GM15510 (cell line): ENCODE measurements around the gene TIPRL.

Experiments
- POLR2A ChIP-seq: IDR thresholded peaks from 3 replicates; pipeline ENCODE4 v1.6.1; 2011; ENCODE audit warnings: borderline replicate concordance; ENCODE audit not compliant: insufficient read length; ENCODE audit errors: extremely low read depth

Gene TIPRL

GRCh38 chr1:168223261-168223660 lies 44.5 kb downstream of the TIPRL start:
- no peak for TF ChIP-seq POLR2A

- no peak for TF ChIP-seq POLR2A
These were observed 45.1 kb downstream of the TIPRL start for GRCh38 chr1:168223681-168224540.

GRCh38 chr1:168224991-168225390 lies 46.2 kb downstream of the TIPRL start:
- TF ChIP-seq POLR2A: no peak

GRCh38 chr1:168225476-168226190 lies 46.9 kb downstream of the TIPRL start, which contains the start of gene SFT2D2:
TSS of gene SFT2D2 (plus strand) at chr1:168226004. CDS start at chr1:168226080, 76 bp downstream.
- TF ChIP-seq POLR2A: peak; percentile 85

DNA sequence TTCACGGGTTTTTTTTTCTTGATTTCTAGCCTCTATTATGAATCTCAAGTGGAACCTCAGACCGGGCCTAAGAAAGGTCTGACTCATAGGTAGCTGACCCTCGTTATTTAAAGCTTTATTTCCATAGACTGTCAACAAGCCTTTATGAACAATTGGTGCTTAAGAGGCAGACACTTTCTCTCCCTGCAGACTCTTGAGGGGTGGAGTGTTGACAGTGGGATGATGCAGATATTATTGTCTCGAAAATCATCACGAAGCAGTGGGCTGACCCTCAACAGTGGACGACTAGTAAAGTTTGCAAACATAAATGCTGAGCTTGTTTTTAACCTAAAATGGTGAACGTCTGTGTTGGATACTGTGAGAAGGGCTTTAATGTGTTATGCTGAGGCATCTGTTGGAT lies 48.9 kb downstream of the TIPRL start:
- no peak for TF ChIP-seq POLR2A

GRCh38 chr1:168229893-168230292 lies 51.1 kb downstream of the TIPRL start:
- TF ChIP-seq POLR2A: no peak

DNA sequence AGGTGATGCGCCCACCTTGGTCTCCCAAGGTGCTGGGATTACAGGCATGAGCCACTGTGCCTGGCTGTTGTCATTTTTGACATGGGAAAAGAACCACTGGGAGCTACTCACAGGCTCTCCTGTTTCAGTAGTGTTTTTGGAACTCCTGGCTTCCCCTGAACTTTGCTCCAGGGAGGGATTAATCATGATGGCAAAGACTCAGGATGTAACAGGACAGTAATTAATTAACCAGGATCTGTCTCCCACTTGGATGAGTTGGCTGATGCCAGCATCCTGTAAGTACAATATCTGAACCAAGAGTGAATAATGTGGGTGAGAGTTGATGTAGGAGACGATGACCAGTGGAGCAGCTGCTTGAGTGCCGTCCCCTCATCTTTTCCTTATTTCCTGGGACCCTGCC lies 51.9 kb downstream of the TIPRL start:
- TF ChIP-seq POLR2A: no peak

DNA sequence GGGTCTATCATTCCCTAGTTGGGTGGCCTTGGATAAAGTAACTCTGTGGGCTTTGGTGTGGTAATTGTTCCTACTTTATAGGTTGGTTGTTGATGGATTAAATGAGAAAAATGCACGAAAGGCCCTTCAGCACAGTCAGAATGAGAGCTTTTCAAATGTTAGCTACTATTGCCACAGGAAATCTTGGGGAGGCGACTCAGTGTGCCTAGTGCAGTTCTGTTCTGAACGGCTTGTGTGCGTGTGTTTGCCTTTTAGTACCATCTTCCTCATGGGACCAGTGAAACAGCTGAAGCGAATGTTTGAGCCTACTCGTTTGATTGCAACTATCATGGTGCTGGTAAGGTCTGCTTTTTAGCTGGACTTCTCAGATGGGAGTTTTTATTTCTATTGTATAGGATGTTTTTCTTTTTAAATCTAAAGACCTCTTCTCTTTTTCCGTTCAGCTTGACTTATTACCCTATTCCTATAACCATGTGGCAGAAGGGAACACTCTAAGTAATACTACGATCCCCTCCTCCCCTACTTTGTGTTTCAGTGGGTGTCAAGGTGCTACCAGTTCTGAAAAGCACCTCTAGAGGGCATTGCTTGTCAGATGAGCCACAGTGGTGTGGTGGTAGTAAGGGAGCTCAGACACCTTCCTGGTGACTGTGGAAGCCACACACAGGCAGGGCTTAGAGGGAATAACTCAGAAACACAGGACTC lies 56.2 kb downstream of the TIPRL start:
- no peak for TF ChIP-seq POLR2A

- no peak for TF ChIP-seq POLR2A
These were observed 56.8 kb downstream of the TIPRL start for GRCh38 chr1:168235548-168235885.

- no peak for TF ChIP-seq POLR2A
These were observed 57.2 kb downstream of the TIPRL start for GRCh38 chr1:168235937-168236336.

GRCh38 chr1:168236836-168237611 lies 58.3 kb downstream of the TIPRL start:
- TF ChIP-seq POLR2A: no peak

GRCh38 chr1:168243198-168243597 lies 64.4 kb downstream of the TIPRL start:
- no peak for TF ChIP-seq POLR2A

GRCh38 chr1:168243636-168244212 lies 65.0 kb downstream of the TIPRL start:
- TF ChIP-seq POLR2A: no peak

DNA sequence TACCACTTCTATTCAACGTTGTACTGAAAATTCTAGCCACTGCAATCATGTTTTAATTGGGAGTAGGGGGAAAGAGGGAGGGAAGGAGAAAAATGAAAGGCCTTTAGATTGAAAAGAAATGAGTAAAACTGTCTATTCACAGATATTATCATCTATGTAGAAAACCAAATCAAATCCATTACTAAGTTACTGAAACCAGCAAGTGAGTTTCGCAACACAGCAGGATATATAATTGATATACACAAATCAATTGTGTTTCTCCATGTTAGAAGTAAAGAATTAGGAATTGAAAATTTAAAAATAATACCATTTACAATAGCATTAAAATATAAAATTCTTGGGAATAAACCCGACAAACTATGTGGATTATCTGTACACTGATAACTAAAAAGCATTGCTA lies 66.3 kb downstream of the TIPRL start:
- TF ChIP-seq POLR2A: no peak

GRCh38 chr1:168246506-168246905 lies 67.7 kb downstream of the TIPRL start:
- TF ChIP-seq POLR2A: no peak
